Endothelial cell (in vitro differentiated cells): ENCODE results near the gene PC. TPM values are rescaled to one million over a fixed set of nuclear protein-coding genes. Genes with fewer than 3 reads are reported as not detected.

ENCODE experiments used
- DNase-seq: peaks from one replicate; pipeline ENCODE4 v3.0.0; 2021; ENCODE audit warnings: low spot score
- H3K27ac Mint-ChIP-seq: one replicate; pipeline ENCODE4 v1.8.0; 2021; ENCODE audit warnings: mixed read lengths, inconsistent platforms; ENCODE audit not compliant: unreplicated experiment
- H3K27me3 Mint-ChIP-seq: one replicate; pipeline ENCODE4 v1.8.0; 2021; ENCODE audit warnings: mild to moderate bottlenecking, moderate library complexity, mixed read lengths, inconsistent platforms; ENCODE audit not compliant: unreplicated experiment
- H3K36me3 Mint-ChIP-seq: one replicate; pipeline ENCODE4 v1.8.0; 2021; ENCODE audit warnings: mild to moderate bottlenecking, low read depth, mixed read lengths, inconsistent platforms; ENCODE audit not compliant: unreplicated experiment
- H3K4me1 Mint-ChIP-seq: one replicate; pipeline ENCODE4 v1.8.0; 2021; ENCODE audit warnings: mild to moderate bottlenecking, mixed read lengths, inconsistent platforms; ENCODE audit not compliant: unreplicated experiment
- H3K4me3 Mint-ChIP-seq: one replicate; pipeline ENCODE4 v1.8.0; 2021; ENCODE audit warnings: mild to moderate bottlenecking, mixed read lengths, inconsistent platforms; ENCODE audit not compliant: unreplicated experiment
- H3K9me3 Mint-ChIP-seq: one replicate; pipeline ENCODE4 v1.8.0; 2021; ENCODE audit warnings: mixed read lengths, inconsistent platforms; ENCODE audit not compliant: unreplicated experiment
- total RNA-seq: library from RNA; stranded (reverse); fragmentation: NEBNext Ultra II Directional; extraction: Animal tissue kit (Norgen Biotek cat#: 25700); gene quantifications from one replicate; pipeline ENCODE4 v1.2.1, GENCODE V29; 2021; ENCODE audit not compliant: unreplicated experiment
- TF ChIP-seq, protein P1 (sequence below): fragments of 200-600 bp; sonication (generic); IDR thresholded peaks from one replicate; pipeline ENCODE4 v1.5.0; 2021; ENCODE audit warnings: antibody characterized with exemption; ENCODE audit not compliant: unreplicated experiment

The PC gene
- total RNA-seq, 1 donor from 2014 or later, result 5.8 TPM

DNA sequence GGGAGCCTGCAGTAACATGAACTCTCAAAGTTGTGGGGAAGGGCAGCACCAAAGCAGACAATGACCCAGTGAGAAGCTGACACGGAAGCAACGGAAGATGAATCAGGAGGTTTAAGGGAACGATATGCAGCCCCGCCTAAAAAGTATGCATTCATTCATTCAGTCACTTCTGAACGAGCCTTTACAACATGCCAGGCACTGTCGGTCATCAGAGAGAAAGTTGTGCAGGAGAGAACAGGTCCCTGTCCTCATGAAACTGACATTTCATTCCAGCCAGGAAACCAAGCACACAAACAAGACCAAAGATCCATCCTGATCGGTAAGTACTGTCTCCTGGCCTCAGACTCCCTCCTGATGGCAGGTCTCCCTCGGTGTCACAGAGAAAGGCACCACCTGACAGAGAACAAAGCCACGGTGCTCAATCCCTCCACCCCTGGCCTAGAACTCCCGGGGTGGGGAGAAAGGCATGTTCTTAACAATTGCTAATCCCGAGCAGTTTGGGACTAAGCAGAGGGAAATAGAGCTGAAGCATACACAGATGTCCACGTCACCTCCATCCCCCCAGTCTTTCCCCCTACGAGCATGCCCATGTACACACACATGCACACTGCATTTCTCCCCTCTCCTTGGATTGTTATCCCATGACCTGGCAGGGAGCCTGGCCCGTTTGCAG is 52.0 kb downstream of the PC start:
- Mint-ChIP-seq H3K4me1 (peaks cover 4% of the 10 kb centered on the region), H3K36me3 (no peaks in the 10 kb centered on the region), H3K27ac (no peak overlapping the region), H3K4me3 (no peak overlapping the region), H3K9me3 (no peaks in the 10 kb centered on the region), H3K27me3 (no peaks in the 10 kb centered on the region)
- TF ChIP-seq, protein P1, sequence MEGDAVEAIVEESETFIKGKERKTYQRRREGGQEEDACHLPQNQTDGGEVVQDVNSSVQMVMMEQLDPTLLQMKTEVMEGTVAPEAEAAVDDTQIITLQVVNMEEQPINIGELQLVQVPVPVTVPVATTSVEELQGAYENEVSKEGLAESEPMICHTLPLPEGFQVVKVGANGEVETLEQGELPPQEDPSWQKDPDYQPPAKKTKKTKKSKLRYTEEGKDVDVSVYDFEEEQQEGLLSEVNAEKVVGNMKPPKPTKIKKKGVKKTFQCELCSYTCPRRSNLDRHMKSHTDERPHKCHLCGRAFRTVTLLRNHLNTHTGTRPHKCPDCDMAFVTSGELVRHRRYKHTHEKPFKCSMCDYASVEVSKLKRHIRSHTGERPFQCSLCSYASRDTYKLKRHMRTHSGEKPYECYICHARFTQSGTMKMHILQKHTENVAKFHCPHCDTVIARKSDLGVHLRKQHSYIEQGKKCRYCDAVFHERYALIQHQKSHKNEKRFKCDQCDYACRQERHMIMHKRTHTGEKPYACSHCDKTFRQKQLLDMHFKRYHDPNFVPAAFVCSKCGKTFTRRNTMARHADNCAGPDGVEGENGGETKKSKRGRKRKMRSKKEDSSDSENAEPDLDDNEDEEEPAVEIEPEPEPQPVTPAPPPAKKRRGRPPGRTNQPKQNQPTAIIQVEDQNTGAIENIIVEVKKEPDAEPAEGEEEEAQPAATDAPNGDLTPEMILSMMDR, result no peak
- DNase-seq, result no peak

GRCh38 chr11:66905631-66906030 is 52.6 kb downstream of the PC start:
- TF ChIP-seq, protein P1, result no peak
- peaks cover 4% of the 10 kb centered on the region for H3K4me1 Mint-ChIP-seq
- DNase-seq, result no peak
- no peak overlapping the region for H3K27ac Mint-ChIP-seq
- H3K36me3 Mint-ChIP-seq, result no peaks in the 10 kb centered on the region
- peaks cover 2% of the 10 kb centered on the region for H3K27me3 Mint-ChIP-seq
- H3K4me3 Mint-ChIP-seq, result no peak overlapping the region
- H3K9me3 Mint-ChIP-seq, result no peaks in the 10 kb centered on the region

- Mint-ChIP-seq H3K27me3 (peaks cover 2% of the 10 kb centered on the region), H3K4me3 (no peak overlapping the region), H3K9me3 (no peaks in the 10 kb centered on the region), H3K36me3 (no peaks in the 10 kb centered on the region), H3K27ac (no peak overlapping the region), H3K4me1 (peaks cover 4% of the 10 kb centered on the region)
- DNase-seq, result no peak
- TF ChIP-seq, protein P1, result no peak
Observed at GRCh38 chr11:66904981-66905521, 53.1 kb downstream of the PC start.

DNA sequence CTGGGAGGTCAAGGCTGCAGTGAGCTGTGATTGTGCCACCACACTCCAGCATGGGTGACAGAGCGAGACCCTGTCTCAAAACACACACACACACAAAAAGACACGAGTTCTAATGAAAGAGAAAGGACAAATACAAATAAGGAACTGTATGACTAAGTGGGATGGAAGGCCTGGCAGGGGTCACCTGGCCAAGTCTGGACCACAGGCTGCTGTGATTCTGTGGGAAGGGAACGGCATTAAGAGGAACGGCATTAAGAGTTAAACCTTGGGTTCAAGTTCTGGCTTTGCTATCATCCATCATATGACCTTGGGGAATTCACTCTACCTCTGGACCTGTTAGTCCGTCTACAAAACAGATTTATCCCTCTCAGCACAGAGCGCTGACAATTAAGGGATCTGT is 53.6 kb downstream of the PC start:
- Mint-ChIP-seq H3K27me3 (peaks cover 2% of the 10 kb centered on the region), H3K4me1 (peaks cover 4% of the 10 kb centered on the region), H3K4me3 (no peak overlapping the region), H3K27ac (no peak overlapping the region), H3K9me3 (no peaks in the 10 kb centered on the region), H3K36me3 (no peaks in the 10 kb centered on the region)
- DNase-seq, result no peak
- TF ChIP-seq, protein P1, result no peak

- Mint-ChIP-seq H3K9me3 (no peaks in the 10 kb centered on the region), H3K27me3 (peaks cover 2% of the 10 kb centered on the region), H3K4me1 (peaks cover 4% of the 10 kb centered on the region), H3K4me3 (no peak overlapping the region), H3K36me3 (no peaks in the 10 kb centered on the region), H3K27ac (no peak overlapping the region)
- DNase-seq, result no peak
- TF ChIP-seq, protein P1, result no peak
Observed at GRCh38 chr11:66904055-66904454, 54.1 kb downstream of the PC start.
